Measurements from ENCODE around the gene GOPC.

The GOPC gene

GRCh38 chr6:117546674-117547073 lies 55.6 kb downstream of the GOPC start:
- TF ChIP-seq CTCF (IDR thresholded peaks at IDR 0.05; ENCODE audit: extremely low read depth, insufficient read depth, missing control alignments), result no peak

GRCh38 chr6:117545161-117545595 lies 57.1 kb downstream of the GOPC start:
- DNase-seq (ENCODE audit: low spot score), result no peak
- no peak for TF ChIP-seq CTCF (IDR thresholded peaks at IDR 0.05; ENCODE audit: extremely low read depth, insufficient read depth, missing control alignments)
- in situ Hi-C loops (cut with MboI; ENCODE audit: low pct_unique_long_range_greater_than_20kb, low sequenced_read_pairs, unreplicated experiment), result no loop called here

More at GRCh38 chr6:117546674-117547073, 55.6 kb downstream of the GOPC start:
- DNase-seq (ENCODE audit: low spot score), result no peak
- in situ Hi-C loops (cut with MboI; ENCODE audit: low pct_unique_long_range_greater_than_20kb, low sequenced_read_pairs, unreplicated experiment), result no loop called here

- in situ Hi-C loops (cut with MboI; ENCODE audit: low pct_unique_long_range_greater_than_20kb, low sequenced_read_pairs, unreplicated experiment), result no loop called here
- no peak for DNase-seq (ENCODE audit: low spot score)
- TF ChIP-seq CTCF (IDR thresholded peaks at IDR 0.05; ENCODE audit: extremely low read depth, insufficient read depth, missing control alignments), result no peak
Measured at GRCh38 chr6:117544716-117545115, 57.6 kb downstream of the GOPC start.

- in situ Hi-C loops (cut with MboI; ENCODE audit: low pct_unique_long_range_greater_than_20kb, low sequenced_read_pairs, unreplicated experiment), result no loop called here
- no peak for TF ChIP-seq CTCF (IDR thresholded peaks at IDR 0.05; ENCODE audit: extremely low read depth, insufficient read depth, missing control alignments)
- DNase-seq (ENCODE audit: low spot score), result no peak
Measured at GRCh38 chr6:117542493-117542892, 59.8 kb downstream of the GOPC start.

GRCh38 chr6:117540670-117541069 lies 61.6 kb downstream of the GOPC start:
- in situ Hi-C loops (cut with MboI; ENCODE audit: low pct_unique_long_range_greater_than_20kb, low sequenced_read_pairs, unreplicated experiment), result no loop called here
- TF ChIP-seq CTCF (IDR thresholded peaks at IDR 0.05; ENCODE audit: extremely low read depth, insufficient read depth, missing control alignments), result no peak

GRCh38 chr6:117538615-117539014 lies 63.7 kb downstream of the GOPC start:
- TF ChIP-seq CTCF (IDR thresholded peaks at IDR 0.05; ENCODE audit: extremely low read depth, insufficient read depth, missing control alignments), result no peak
- no peak for DNase-seq (ENCODE audit: low spot score)
- in situ Hi-C loops (cut with MboI; ENCODE audit: low pct_unique_long_range_greater_than_20kb, low sequenced_read_pairs, unreplicated experiment), result no loop called here

More at GRCh38 chr6:117540670-117541069, 61.6 kb downstream of the GOPC start:
- DNase-seq (ENCODE audit: low spot score), result no peak

- no peak for DNase-seq (ENCODE audit: low spot score)
- TF ChIP-seq CTCF (IDR thresholded peaks at IDR 0.05; ENCODE audit: extremely low read depth, insufficient read depth, missing control alignments), result no peak
- in situ Hi-C loops (cut with MboI; ENCODE audit: low pct_unique_long_range_greater_than_20kb, low sequenced_read_pairs, unreplicated experiment), result no loop called here
Measured at GRCh38 chr6:117536317-117536716, 66.0 kb downstream of the GOPC start.
